ENCODE data around the gene COMT. TPM values are rescaled to one million over a fixed set of nuclear protein-coding genes. Genes with fewer than 3 reads are reported as not detected.

Gene COMT
- total and polyA plus RNA-seq, 3 experiments from 2014 or later = 89.3 to 93.7 (median 92.7) TPM

DNA sequence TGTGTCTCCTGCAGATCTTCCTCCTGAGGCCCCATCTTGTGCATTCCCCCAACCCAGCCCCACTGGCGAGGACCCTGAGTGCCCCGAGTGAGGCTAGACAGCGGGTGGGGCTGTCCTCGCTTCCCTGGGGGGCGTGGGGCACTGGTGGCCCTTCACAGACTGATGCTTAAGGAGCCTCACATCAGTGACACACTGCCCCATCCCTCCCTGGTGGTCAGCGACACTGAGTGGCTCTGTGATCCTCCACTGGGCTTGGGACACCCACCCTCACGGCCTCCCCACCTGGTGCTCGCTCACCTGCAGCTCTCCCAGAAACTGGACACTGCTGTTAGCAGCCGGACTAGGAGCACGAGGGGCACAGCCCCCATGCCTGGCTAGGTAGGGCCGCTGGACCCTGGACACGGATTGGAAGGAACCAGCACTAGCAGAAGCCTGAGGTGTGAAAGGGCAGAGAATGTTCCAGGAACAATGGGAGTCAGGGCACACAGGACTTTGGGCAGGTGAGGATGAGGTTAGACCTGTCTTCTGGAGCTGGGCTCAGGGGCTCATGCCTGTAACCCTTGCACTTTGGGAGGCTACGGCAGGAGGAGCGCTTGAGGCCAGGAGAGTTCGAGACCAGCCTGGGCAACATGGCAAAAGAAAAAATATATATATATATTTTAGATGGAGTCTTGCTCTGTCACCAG is 23.3 kb downstream of the COMT start:
- H3K4me1 ChIP-seq (ENCODE audit: insufficient read depth, low read length) = peaks cover 5% of the 10 kb centered on the region
- H3K4me3 Mint-ChIP-seq = no peak overlapping the region
- H3K36me3 Mint-ChIP-seq = peaks cover 0 to 27% (median 2%) of the 10 kb centered on the region in 3 donors
- H3K9me3 Mint-ChIP-seq = no peaks in the 10 kb centered on the region
- no peaks in the 10 kb centered on the region for H3K27me3 ChIP-seq (ENCODE audit: insufficient read depth, low read length, poor library complexity, severe bottlenecking)
- no peaks in the 10 kb centered on the region for H3K27me3 Mint-ChIP-seq
- peaks cover 16% of the 10 kb centered on the region for H3K36me3 ChIP-seq (ENCODE audit: insufficient read depth, low read length)
- ChIA-PET POLR2A (no interaction called here), CTCF (interaction anchor here (0.8 kb wide), 1 partner anchor 164 kb away, joined by 3 read pairs; no protein-coding TSS in a partner anchor)
- H3K27ac Mint-ChIP-seq = no peak overlapping the region
- no peak overlapping the region for H3K4me3 ChIP-seq (ENCODE audit: low read length)
- no peak overlapping the region for H3K27ac ChIP-seq (ENCODE audit: low read depth, low read length)
- no peaks in the 10 kb centered on the region for H3K9me3 ChIP-seq (ENCODE audit: low read length)
- peaks cover 0 to 4% (median 0%) of the 10 kb centered on the region in 3 donors for H3K4me1 Mint-ChIP-seq
- DNase-seq = no peak

DNA sequence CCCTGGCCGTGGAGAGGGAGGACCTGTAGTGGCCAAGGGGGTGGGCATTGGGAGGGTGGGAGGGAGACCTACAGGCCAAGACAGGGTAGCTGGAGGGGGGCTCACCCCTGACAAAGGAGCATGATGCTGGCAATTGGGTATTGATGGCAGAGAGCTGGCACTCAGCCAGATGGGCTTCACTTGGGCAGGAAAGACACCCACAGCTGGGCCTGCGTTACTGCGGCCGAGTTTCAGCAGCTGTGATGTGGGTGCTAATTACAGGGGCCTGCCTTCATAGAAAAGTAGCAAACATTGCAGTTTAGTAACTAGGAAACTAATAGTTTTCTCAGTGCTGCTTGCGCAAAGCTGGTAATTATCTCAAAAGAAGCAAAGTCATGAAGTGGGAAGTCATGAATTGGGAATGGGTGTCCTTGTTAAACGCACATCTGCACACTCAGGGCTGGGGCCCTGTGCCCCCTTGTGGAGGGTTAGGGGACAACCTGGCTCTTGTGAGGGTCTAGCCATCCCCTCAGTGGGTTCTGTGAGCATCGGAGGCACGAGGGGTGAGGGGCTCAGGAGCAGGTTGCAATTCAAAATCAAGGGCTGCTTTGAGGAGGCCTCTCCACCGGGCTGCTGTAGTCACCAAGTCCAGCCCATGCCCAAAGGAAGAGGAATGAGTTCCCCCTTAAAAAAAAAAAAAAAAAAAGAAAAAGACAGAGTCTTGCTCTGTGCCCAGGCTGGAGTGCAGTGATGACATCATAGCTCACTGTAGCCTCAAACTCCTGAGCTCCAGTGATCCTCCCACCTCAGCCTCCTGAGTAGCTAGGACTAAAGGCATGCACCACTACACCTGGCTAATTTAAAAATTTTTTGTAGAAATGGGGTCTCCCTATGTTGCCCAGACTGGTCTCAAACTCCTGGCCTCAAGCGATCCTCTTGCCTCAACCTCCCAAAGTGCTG is 24.5 kb downstream of the COMT start:
- Mint-ChIP-seq H3K27me3 (no peaks in the 10 kb centered on the region), H3K4me1 (peaks cover 5 to 6% (median 5%) of the 10 kb centered on the region in 3 donors), H3K9me3 (no peaks in the 10 kb centered on the region), H3K4me3 (no peak overlapping the region), H3K36me3 (peaks cover 0 to 27% (median 2%) of the 10 kb centered on the region in 3 donors), H3K27ac (peak overlapping the region in 1 of 8 donors; percentile 88)
- Histone ChIP-seq H3K27ac (ENCODE audit: low read depth, low read length) (no peak overlapping the region), H3K4me3 (ENCODE audit: low read length) (no peak overlapping the region), H3K36me3 (ENCODE audit: insufficient read depth, low read length) (peaks cover 16% of the 10 kb centered on the region), H3K27me3 (ENCODE audit: insufficient read depth, low read length, poor library complexity, severe bottlenecking) (no peaks in the 10 kb centered on the region), H3K9me3 (ENCODE audit: low read length) (no peaks in the 10 kb centered on the region), H3K4me1 (ENCODE audit: insufficient read depth, low read length) (peaks cover 5% of the 10 kb centered on the region)
- ChIA-PET CTCF (no interaction called here), POLR2A (interaction anchor here (0.7 kb wide), 1 partner anchor 240 kb away, joined by 7 read pairs; no protein-coding TSS in a partner anchor)
- DNase-seq = no peak

DNA sequence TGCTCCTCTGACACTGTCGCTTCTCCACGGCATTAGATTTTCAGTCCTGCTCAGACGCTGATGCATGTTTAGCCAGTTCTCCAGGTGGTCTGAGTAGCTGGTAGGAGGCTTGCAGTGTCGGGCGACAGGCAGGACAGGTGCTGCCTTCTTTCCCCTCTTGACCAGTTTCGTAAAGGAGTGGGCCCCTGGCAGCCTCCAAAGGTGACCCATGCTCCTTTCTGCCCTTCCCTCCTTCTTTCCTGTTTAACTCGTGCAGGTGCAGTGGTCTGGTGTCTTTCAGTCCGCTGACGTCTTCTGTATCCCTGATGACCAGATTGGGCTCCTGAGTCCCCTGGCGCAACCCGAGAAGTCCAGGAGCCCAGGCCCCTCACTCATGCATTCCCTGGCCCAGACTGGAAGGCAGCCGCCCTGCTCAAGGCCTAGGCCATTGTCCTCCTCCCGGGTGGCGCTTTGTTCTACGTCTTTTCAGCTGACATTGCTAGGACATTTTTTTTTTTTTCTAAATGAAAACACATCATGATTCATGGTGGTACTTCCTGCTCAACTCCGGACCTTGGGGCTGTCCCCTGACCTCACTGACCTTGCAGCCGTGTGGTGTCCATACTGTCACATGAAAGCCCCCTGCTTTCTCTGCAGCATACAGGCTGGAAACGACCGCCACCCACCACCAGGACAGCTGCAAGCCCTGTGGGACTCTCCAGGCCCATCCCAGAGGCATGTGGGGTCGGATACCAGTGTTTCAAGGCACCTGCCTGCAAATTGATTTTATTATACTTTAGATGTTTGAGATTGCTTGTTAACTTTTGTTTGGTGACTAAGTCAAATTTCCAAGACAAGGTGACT is 25.6 kb downstream of the COMT start:
- H3K36me3 ChIP-seq (ENCODE audit: insufficient read depth, low read length) = peaks cover 16% of the 10 kb centered on the region
- no peaks in the 10 kb centered on the region for H3K27me3 ChIP-seq (ENCODE audit: insufficient read depth, low read length, poor library complexity, severe bottlenecking)
- Mint-ChIP-seq H3K9me3 (no peaks in the 10 kb centered on the region), H3K36me3 (peaks cover 0 to 27% (median 2%) of the 10 kb centered on the region in 3 donors), H3K27ac (no peak overlapping the region), H3K4me1 (peaks cover 5 to 8% (median 6%) of the 10 kb centered on the region in 3 donors), H3K4me3 (no peak overlapping the region), H3K27me3 (no peaks in the 10 kb centered on the region)
- ChIA-PET POLR2A (interaction anchor here (0.7 kb wide), 1 partner anchor 239 kb away, joined by 7 read pairs; no protein-coding TSS in a partner anchor), CTCF (no interaction called here)
- H3K9me3 ChIP-seq (ENCODE audit: low read length) = no peaks in the 10 kb centered on the region
- peaks cover 13% of the 10 kb centered on the region for H3K4me1 ChIP-seq (ENCODE audit: insufficient read depth, low read length)
- H3K4me3 ChIP-seq (ENCODE audit: low read length) = no peak overlapping the region
- no peak overlapping the region for H3K27ac ChIP-seq (ENCODE audit: low read depth, low read length)
- DNase-seq = no peak

DNA sequence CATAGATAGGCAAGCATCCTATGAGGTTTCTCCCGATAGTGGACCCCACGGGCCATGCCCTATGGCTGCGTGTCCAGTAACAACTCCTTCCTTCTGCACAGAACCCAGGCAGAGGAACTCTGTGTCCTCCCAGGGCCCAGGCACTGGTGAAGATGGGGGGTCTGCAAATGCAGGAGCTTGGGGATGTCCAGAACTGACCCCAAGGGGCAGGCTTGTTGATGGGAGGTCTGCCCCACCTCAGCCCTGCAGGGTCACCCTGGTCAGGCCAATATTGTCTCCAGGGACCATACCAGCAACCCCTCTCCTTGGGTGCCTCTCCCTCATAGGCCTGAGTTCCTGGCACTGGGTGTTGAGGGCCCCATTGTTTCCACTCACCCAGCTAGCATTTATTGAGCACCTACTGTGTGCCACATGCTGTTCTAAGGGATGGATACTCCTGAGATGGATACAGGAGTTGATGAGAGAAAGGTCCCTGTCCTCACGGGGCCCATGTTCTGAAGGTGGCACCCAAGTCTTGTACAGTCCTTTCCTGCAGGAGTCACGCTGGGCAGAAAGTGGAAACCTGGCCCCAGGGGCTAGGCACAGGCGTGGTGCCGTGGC is 26.4 kb downstream of the COMT start:
- ChIA-PET POLR2A (no interaction called here), CTCF (no interaction called here)
- Mint-ChIP-seq H3K36me3 (peaks cover 0 to 27% (median 2%) of the 10 kb centered on the region in 3 donors), H3K4me1 (peaks cover 5 to 9% (median 6%) of the 10 kb centered on the region in 3 donors), H3K27ac (no peak overlapping the region), H3K4me3 (no peak overlapping the region), H3K27me3 (no peaks in the 10 kb centered on the region), H3K9me3 (no peaks in the 10 kb centered on the region)
- Histone ChIP-seq H3K27ac (ENCODE audit: low read depth, low read length) (no peak overlapping the region), H3K4me3 (ENCODE audit: low read length) (no peak overlapping the region), H3K9me3 (ENCODE audit: low read length) (no peaks in the 10 kb centered on the region), H3K27me3 (ENCODE audit: insufficient read depth, low read length, poor library complexity, severe bottlenecking) (no peaks in the 10 kb centered on the region), H3K36me3 (ENCODE audit: insufficient read depth, low read length) (peaks cover 16% of the 10 kb centered on the region), H3K4me1 (ENCODE audit: insufficient read depth, low read length) (peaks cover 13% of the 10 kb centered on the region)
- no peak for DNase-seq

DNA sequence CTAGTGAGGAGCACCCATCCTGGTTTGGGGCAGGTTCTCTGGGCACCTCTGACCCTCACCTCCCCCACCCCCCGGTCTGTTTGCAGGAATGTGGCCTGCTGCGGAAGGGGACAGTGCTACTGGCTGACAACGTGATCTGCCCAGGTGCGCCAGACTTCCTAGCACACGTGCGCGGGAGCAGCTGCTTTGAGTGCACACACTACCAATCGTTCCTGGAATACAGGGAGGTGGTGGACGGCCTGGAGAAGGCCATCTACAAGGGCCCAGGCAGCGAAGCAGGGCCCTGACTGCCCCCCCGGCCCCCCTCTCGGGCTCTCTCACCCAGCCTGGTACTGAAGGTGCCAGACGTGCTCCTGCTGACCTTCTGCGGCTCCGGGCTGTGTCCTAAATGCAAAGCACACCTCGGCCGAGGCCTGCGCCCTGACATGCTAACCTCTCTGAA is 26.9 kb downstream of the COMT start:
- POLR2A ChIA-PET = interaction anchor here (0.8 kb wide), 1 partner anchor 14 kb away, joined by 3 read pairs; no protein-coding TSS in a partner anchor
- no peak overlapping the region for H3K27ac Mint-ChIP-seq

GRCh38 chr22:19969141-19969928 is 27.8 kb downstream of the COMT start:
- H3K27me3 ChIP-seq (ENCODE audit: insufficient read depth, low read length, poor library complexity, severe bottlenecking) = no peaks in the 10 kb centered on the region
- no peak overlapping the region for H3K4me3 ChIP-seq (ENCODE audit: low read length)
- Mint-ChIP-seq H3K4me3 (no peak overlapping the region), H3K36me3 (peaks cover 0 to 25% (median 2%) of the 10 kb centered on the region in 3 donors), H3K9me3 (no peaks in the 10 kb centered on the region), H3K4me1 (peaks cover 5 to 9% (median 6%) of the 10 kb centered on the region in 3 donors), H3K27ac (no peak overlapping the region), H3K27me3 (no peaks in the 10 kb centered on the region)
- peaks cover 17% of the 10 kb centered on the region for H3K4me1 ChIP-seq (ENCODE audit: insufficient read depth, low read length)
- H3K9me3 ChIP-seq (ENCODE audit: low read length) = no peaks in the 10 kb centered on the region
- CTCF ChIA-PET = interaction anchor here (0.6 to 2.7 kb wide), 5 partner anchors 12 to 164 kb away, joined by 3 to 14 read pairs (median 4); partner anchors contain the start of gene TANGO2
- H3K27ac ChIP-seq (ENCODE audit: low read depth, low read length) = no peak overlapping the region
- DNase-seq = no peak
- H3K36me3 ChIP-seq (ENCODE audit: insufficient read depth, low read length) = peaks cover 7% of the 10 kb centered on the region
- POLR2A ChIA-PET = interaction anchor here (0.8 kb wide), 1 partner anchor 13 kb away, joined by 3 read pairs; no protein-coding TSS in a partner anchor

More for the DNA sequence above, 26.9 kb downstream of the COMT start:
- no peaks in the 10 kb centered on the region for H3K27me3 ChIP-seq (ENCODE audit: insufficient read depth, low read length, poor library complexity, severe bottlenecking)
- no peaks in the 10 kb centered on the region for H3K9me3 Mint-ChIP-seq
- DNase-seq = no peak
- CTCF ChIA-PET = interaction anchor here (2.2 kb wide), 1 partner anchor 161 kb away, joined by 14 read pairs; no protein-coding TSS in a partner anchor
- no peaks in the 10 kb centered on the region for H3K9me3 ChIP-seq (ENCODE audit: low read length)
- H3K4me3 Mint-ChIP-seq = no peak overlapping the region
- peaks cover 5 to 9% (median 6%) of the 10 kb centered on the region in 3 donors for H3K4me1 Mint-ChIP-seq
- no peaks in the 10 kb centered on the region for H3K27me3 Mint-ChIP-seq
- H3K27ac ChIP-seq (ENCODE audit: low read depth, low read length) = no peak overlapping the region
- peaks cover 15% of the 10 kb centered on the region for H3K36me3 ChIP-seq (ENCODE audit: insufficient read depth, low read length)
- H3K4me1 ChIP-seq (ENCODE audit: insufficient read depth, low read length) = peaks cover 13% of the 10 kb centered on the region
- H3K36me3 Mint-ChIP-seq = peaks cover 0 to 27% (median 2%) of the 10 kb centered on the region in 3 donors
- H3K4me3 ChIP-seq (ENCODE audit: low read length) = no peak overlapping the region

Data from CD8-positive, alpha-beta memory T cell (primary cell).